CD14-positive monocyte (primary cell): ENCODE results near the gene PLEKHA7. TPM values are rescaled to one million over a fixed set of nuclear protein-coding genes. Genes with fewer than 3 reads are reported as not detected.
A peak's percentile ranks its signal among the peaks of the same experiment; 100 is the strongest.

Source experiments
- DNase-seq, 3 donors: peaks; one replicate each; pipeline ENCODE4 v3.0.0-alpha.2; 2011 to 2022
- H2AFZ ChIP-seq: 2 replicates; pipeline ENCODE4 v1.6.0; 2012; ENCODE audit warnings: mild to moderate bottlenecking, low read depth, low read length, inconsistent platforms; ENCODE audit not compliant: insufficient read depth, poor library complexity, severe bottlenecking
- H3K27ac ChIP-seq, 2 donors: 1 replicate in 1 of 2; 2 replicates in 1 of 2; pipeline ENCODE4 v1.5.1; 2012 to 2013; ENCODE audit warnings: low read length in 2 of 2, control low read depth in 1 of 2, inconsistent platforms in 1 of 2, low read depth in 1 of 2, mild to moderate bottlenecking in 1 of 2
- H3K27me3 ChIP-seq, 2 donors: one replicate each; pipeline versions ENCODE4 v1.6.0 to v1.6.1; 2011 to 2013; ENCODE audit warnings: low read length in 2 of 2; ENCODE audit not compliant: control insufficient read depth in 2 of 2, insufficient read depth in 2 of 2
- H3K36me3 ChIP-seq, 2 donors: replicated peaks in 1 of 2; 1 replicate in 1 of 2; 2 replicates in 1 of 2; pipeline versions ENCODE4 v1.5.1 to v1.6.1; 2012 to 2013; ENCODE audit warnings: low read length in 2 of 2, control low read depth in 1 of 2, inconsistent platforms in 1 of 2, mild to moderate bottlenecking in 1 of 2; ENCODE audit not compliant: insufficient read depth in 2 of 2, control insufficient read depth in 1 of 2
- H3K4me1 ChIP-seq, 2 donors: 1 replicate in 1 of 2; 2 replicates in 1 of 2; pipeline versions ENCODE4 v1.5.1 to v1.6.1; 2012 to 2013; ENCODE audit warnings: low read length in 2 of 2, control low read depth in 1 of 2, inconsistent platforms in 1 of 2, mild to moderate bottlenecking in 1 of 2, moderate library complexity in 1 of 2; ENCODE audit not compliant: insufficient read depth in 2 of 2, control insufficient read depth in 1 of 2
- H3K4me2 ChIP-seq: replicated peaks from 2 replicates; pipeline ENCODE3; 2012; ENCODE audit warnings: low read length, moderate library complexity, mild to moderate bottlenecking; ENCODE audit not compliant: poor library complexity, severe bottlenecking; ENCODE audit errors: extremely low read depth
- H3K4me3 ChIP-seq, 3 experiments: fragments of 200-600 bp in 1 of 3; sonication (generic) in 1 of 3; replicated peaks in 1 of 3; 1 replicate in 2 of 3; 2 replicates in 1 of 3; pipeline ENCODE4 v1.5.1; 2011 to 2013; ENCODE audit warnings: low read length in 3 of 3, mild to moderate bottlenecking in 3 of 3, control low read depth in 2 of 3, low read depth in 2 of 3, inconsistent platforms in 1 of 3, moderate library complexity in 1 of 3
- H3K79me2 ChIP-seq: 2 replicates; pipeline ENCODE4 v1.6.0; 2012; ENCODE audit warnings: mild to moderate bottlenecking, control low read depth, inconsistent platforms, low read length, moderate library complexity; ENCODE audit not compliant: insufficient read depth
- H3K9ac ChIP-seq: 2 replicates; pipeline ENCODE4 v1.6.0; 2017; ENCODE audit warnings: low read length, mild to moderate bottlenecking; ENCODE audit not compliant: insufficient read depth, poor library complexity, severe bottlenecking
- H3K9me3 ChIP-seq, 2 donors: replicated peaks in 1 of 2; 1 replicate in 1 of 2; 2 replicates in 1 of 2; pipeline versions ENCODE4 v1.5.1 to v1.6.1; 2012 to 2013; ENCODE audit warnings: low read length in 2 of 2, control low read depth in 1 of 2; ENCODE audit not compliant: control insufficient read depth in 1 of 2, insufficient read depth in 1 of 2
- H4K20me1 ChIP-seq: 2 replicates; pipeline ENCODE4 v1.6.0; 2012; ENCODE audit warnings: mild to moderate bottlenecking, low read length, control low read depth, moderate library complexity; ENCODE audit not compliant: insufficient read depth
- H3K27ac Mint-ChIP-seq, 7 donors: one replicate each; pipeline ENCODE4 v1.8.0; 2020; ENCODE audit warnings: mild to moderate bottlenecking in 7 of 7, mixed read lengths in 7 of 7, moderate library complexity in 6 of 7, inconsistent platforms in 2 of 7
- H3K27me3 Mint-ChIP-seq, 3 donors: one replicate each; pipeline ENCODE4 v1.8.0; 2021 to 2022; ENCODE audit warnings: low read depth in 3 of 3, mild to moderate bottlenecking in 3 of 3, mixed read lengths in 3 of 3, moderate library complexity in 3 of 3, inconsistent platforms in 1 of 3
- H3K36me3 Mint-ChIP-seq, 2 donors: one replicate each; pipeline ENCODE4 v1.8.0; 2020; ENCODE audit warnings: mixed read lengths in 2 of 2, inconsistent platforms in 1 of 2, mild to moderate bottlenecking in 1 of 2
- H3K4me1 Mint-ChIP-seq: one replicate; pipeline ENCODE4 v1.8.0; 2020; ENCODE audit warnings: mild to moderate bottlenecking, mixed read lengths
- H3K4me3 Mint-ChIP-seq, 2 donors: one replicate each; pipeline ENCODE4 v1.8.0; 2020; ENCODE audit warnings: mild to moderate bottlenecking in 2 of 2, mixed read lengths in 2 of 2, moderate library complexity in 1 of 2
- H3K9me3 Mint-ChIP-seq, 7 donors: one replicate each; pipeline ENCODE4 v1.8.0; 2020 to 2022; ENCODE audit warnings: mixed read lengths in 7 of 7, mild to moderate bottlenecking in 6 of 7, moderate library complexity in 6 of 7, inconsistent platforms in 2 of 7
- WGBS: methylation state at CpG from one replicate; pipeline ENCODE4 v1.1.5; 2013; ENCODE audit warnings: missing lambda C conversion rate; ENCODE audit not compliant: insufficient coverage; 5-methylcytosine and 5-hydroxymethylcytosine counted together
- intact Hi-C, 2 donors: fragments of 100-400 bp; cut with micrococcal nuclease; formaldehyde crosslinking; loops; one replicate each; pipeline versions ENCODE4 v1.15.0 to v1.15.1; 2023
- polyA plus RNA-seq, 3 donors: library from polyadenylated mRNA; depleted of rRNA in 1 of 3; unstranded in 2 of 3; stranded (reverse) in 1 of 3; fragments of 300-500 nt in 2 of 3; fragments of >200 nt in 1 of 3; fragmentation: Illumina TruSeq in 2 of 3; gene quantifications; 1 replicate in 2 of 3; 2 replicates in 1 of 3; pipeline ENCODE4 v1.2.3, GENCODE V29; 2012 to 2021
- TF ChIP-seq, protein P1 (sequence below): fragments of 200-600 bp; IDR thresholded peaks from one replicate; pipeline ENCODE4 v1.8.0; 2022; ENCODE audit warnings: antibody characterized with exemption, mild to moderate bottlenecking

Gene PLEKHA7
- polyA plus RNA-seq, 3 donors, result 0.05 to 0.92 (median 0.22) TPM

DNA sequence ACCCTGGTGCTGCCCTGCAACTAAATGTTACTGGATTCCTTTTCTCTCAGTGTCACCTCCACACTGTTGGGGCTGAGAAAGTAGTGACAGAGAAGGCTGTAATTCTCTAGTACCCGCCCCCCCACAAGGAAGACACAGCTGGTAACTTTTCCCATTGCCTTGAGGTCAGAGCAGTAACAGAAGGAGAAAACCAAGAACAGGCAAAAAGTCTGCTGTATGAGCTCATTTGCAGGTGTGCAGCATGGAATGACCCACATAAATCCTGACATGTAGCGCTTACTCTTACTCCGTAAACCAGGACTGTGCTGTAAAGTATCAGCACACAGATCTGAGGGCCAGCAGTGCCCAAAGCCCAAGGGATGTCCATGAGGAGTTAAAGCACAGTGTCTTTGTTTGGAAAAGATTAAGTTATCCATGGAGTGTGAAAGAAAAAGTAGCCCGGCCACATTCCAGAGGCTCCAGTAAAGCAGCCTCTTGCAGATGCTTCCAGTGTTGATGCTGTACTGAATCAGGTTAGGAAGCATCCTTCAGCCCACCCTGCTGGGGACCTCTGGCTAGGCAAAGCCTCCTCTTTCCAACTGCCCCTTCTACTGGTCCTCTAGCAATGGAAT, 120.7 kb downstream of the PLEKHA7 start:
- Mint-ChIP-seq H3K9me3 (peaks cover 2 to 16% (median 6%) of the 10 kb centered on the region in 7 donors), H3K4me3 (no peak overlapping the region), H3K27me3 (peaks cover 0 to 2% (median 1%) of the 10 kb centered on the region in 3 donors), H3K4me1 (peaks cover 11% of the 10 kb centered on the region), H3K27ac (no peak overlapping the region), H3K36me3 (no peaks in the 10 kb centered on the region)
- Histone ChIP-seq H3K4me2 (no peak overlapping the region), H3K27ac (no peak overlapping the region), H3K36me3 (no peaks in the 10 kb centered on the region), H4K20me1 (no peaks in the 10 kb centered on the region), H3K27me3 (no peaks in the 10 kb centered on the region), H3K4me3 (no peak overlapping the region), H2AFZ (no peak overlapping the region), H3K4me1 (peaks cover 5 to 8% of the 10 kb centered on the region in 2 donors), H3K9ac (no peak overlapping the region), H3K79me2 (no peaks in the 10 kb centered on the region), H3K9me3 (peaks cover 2 to 6% of the 10 kb centered on the region in 2 donors)
- intact Hi-C loops, result no loop called here
- 100% methylated on average over 3 of the region's 4 CpGs for WGBS
- TF ChIP-seq, protein P1, sequence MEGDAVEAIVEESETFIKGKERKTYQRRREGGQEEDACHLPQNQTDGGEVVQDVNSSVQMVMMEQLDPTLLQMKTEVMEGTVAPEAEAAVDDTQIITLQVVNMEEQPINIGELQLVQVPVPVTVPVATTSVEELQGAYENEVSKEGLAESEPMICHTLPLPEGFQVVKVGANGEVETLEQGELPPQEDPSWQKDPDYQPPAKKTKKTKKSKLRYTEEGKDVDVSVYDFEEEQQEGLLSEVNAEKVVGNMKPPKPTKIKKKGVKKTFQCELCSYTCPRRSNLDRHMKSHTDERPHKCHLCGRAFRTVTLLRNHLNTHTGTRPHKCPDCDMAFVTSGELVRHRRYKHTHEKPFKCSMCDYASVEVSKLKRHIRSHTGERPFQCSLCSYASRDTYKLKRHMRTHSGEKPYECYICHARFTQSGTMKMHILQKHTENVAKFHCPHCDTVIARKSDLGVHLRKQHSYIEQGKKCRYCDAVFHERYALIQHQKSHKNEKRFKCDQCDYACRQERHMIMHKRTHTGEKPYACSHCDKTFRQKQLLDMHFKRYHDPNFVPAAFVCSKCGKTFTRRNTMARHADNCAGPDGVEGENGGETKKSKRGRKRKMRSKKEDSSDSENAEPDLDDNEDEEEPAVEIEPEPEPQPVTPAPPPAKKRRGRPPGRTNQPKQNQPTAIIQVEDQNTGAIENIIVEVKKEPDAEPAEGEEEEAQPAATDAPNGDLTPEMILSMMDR, result no peak
- DNase-seq, result no peak

DNA sequence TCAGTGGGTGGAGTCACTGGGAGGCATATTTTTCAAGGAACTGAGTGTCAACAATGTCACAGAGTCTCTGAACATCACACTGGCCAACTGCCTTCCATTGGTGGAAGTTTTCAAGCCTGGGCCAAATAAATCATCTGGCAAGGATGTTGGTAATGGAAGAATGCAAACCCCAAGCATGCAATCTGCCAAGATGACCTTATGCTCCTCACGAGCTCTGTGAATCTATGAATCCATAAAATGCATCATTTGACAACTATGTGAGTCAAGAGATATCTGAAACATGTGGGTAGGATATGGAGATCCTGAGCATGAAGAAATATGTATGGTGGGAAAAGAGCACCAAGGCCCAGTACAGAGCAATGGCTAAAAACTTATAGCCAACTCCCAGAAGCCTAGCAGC, 122.2 kb downstream of the PLEKHA7 start:
- WGBS, result no CpG with 5 or more reads among the region's 1 CpG
- Histone ChIP-seq H3K4me3 (no peak overlapping the region), H3K27me3 (no peaks in the 10 kb centered on the region), H3K4me1 (no peaks in the 10 kb centered on the region), H3K36me3 (no peaks in the 10 kb centered on the region), H3K4me2 (no peak overlapping the region), H3K9ac (no peak overlapping the region), H4K20me1 (no peaks in the 10 kb centered on the region), H3K79me2 (no peaks in the 10 kb centered on the region), H3K27ac (no peak overlapping the region), H2AFZ (no peak overlapping the region), H3K9me3 (peaks cover 2 to 6% of the 10 kb centered on the region in 2 donors)
- Mint-ChIP-seq H3K27me3 (peaks cover 1 to 3% (median 3%) of the 10 kb centered on the region in 3 donors), H3K27ac (peak overlapping the region in 1 of 7 donors; percentile 31), H3K36me3 (no peaks in the 10 kb centered on the region), H3K4me3 (no peak overlapping the region), H3K9me3 (peaks cover 3 to 27% (median 9%) of the 10 kb centered on the region in 7 donors), H3K4me1 (no peaks in the 10 kb centered on the region)
- intact Hi-C loops, result no loop called here
- DNase-seq, result no peak
- TF ChIP-seq, protein P1, result no peak
